Measurements from ENCODE around the gene KCNMA1. TPM values are rescaled to one million over a fixed set of nuclear protein-coding genes. Genes with fewer than 3 reads are reported as not detected.
"Not testable (repeated sequence)": the region's sequence is repeated elsewhere in the genome, so short reads cannot be mapped to it uniquely, and the experiment has no call there.

The KCNMA1 gene
- total RNA-seq, 1 donor from 2014 or later = 94.3 TPM

DNA sequence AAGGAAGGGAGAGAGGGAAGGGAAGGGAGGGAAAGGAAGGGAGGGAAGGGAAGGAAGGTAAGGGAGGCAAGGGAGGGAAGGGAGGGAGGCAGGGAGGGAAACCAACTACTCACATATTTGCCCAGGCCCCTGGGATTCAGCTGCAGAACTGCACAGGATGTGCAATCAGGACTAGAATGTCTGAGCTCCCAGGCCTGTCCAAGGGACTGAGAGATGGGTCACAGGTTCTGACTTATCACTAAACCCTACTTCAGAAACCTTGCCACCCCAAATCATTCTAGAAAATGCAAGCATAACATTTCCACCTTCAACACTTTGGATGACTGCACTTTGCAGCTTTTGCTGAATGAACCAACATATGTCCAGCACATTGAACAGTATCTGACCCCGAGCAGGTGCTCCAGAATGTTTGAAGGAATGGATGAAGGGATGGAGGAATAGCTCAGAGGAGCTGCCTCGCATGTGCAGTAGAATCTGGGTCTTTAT lies 245.3 kb downstream of the KCNMA1 start:
- H3K27ac ChIP-seq = peak overlapping the region; percentile 71
- no peaks in the 10 kb centered on the region for H3K36me3 ChIP-seq
- no peak overlapping the region for H3K4me3 ChIP-seq
- TF ChIP-seq POLR2A (IDR thresholded peaks at IDR 0.05) (no peak), POLR2AphosphoS5 (IDR thresholded peaks at IDR 0.05; ENCODE audit: insufficient read depth in 1 of 2, low read depth in 1 of 2) (no peak)
- TF ChIP-seq, protein P1, sequence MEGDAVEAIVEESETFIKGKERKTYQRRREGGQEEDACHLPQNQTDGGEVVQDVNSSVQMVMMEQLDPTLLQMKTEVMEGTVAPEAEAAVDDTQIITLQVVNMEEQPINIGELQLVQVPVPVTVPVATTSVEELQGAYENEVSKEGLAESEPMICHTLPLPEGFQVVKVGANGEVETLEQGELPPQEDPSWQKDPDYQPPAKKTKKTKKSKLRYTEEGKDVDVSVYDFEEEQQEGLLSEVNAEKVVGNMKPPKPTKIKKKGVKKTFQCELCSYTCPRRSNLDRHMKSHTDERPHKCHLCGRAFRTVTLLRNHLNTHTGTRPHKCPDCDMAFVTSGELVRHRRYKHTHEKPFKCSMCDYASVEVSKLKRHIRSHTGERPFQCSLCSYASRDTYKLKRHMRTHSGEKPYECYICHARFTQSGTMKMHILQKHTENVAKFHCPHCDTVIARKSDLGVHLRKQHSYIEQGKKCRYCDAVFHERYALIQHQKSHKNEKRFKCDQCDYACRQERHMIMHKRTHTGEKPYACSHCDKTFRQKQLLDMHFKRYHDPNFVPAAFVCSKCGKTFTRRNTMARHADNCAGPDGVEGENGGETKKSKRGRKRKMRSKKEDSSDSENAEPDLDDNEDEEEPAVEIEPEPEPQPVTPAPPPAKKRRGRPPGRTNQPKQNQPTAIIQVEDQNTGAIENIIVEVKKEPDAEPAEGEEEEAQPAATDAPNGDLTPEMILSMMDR (IDR thresholded peaks at IDR 0.05) = no peak
- DNase-seq (ENCODE audit: extremely low spot score in 2 of 2) = no peak
- H3K27me3 ChIP-seq = no peaks in the 10 kb centered on the region
- H3K9me3 ChIP-seq = no peaks in the 10 kb centered on the region
- H3K4me1 ChIP-seq = peaks cover 41% of the 10 kb centered on the region
- intact Hi-C loops (cut with DNase I) = loop anchor here (10.0 kb wide), 1 partner anchor 217 kb away; no protein-coding TSS in a partner anchor

DNA sequence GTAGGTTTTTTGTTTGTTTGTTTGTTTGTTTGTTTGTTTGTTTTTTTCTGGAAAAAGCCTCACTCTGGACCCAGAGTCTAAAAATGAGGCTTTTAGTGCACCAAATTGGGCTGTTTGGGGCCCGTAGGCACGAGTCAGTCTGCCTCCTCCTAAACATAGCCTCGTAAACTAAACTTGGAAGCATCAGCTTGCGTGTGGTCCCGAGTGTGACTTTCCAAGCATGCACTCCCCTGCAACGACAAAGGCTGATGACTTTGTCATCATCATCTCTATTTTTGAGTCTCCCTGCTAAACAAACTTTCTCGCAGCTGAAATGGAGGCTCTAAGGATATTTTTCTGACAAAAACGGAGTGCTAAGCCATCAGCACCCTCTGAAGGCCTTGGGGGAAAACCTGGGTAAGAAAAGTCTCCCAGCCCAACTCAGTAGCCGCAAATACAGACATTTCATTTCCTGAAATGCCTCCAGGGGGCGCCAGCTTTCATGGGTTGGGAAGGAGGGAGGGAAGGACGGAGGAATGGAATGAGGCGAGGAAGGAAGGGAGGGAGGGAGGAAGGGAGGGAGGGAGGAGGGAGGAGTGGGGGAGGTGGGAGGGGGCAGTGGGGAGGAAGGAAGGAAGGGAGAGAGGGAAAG lies 245.9 kb downstream of the KCNMA1 start:
- H3K27ac ChIP-seq = peak overlapping the region; percentile 71
- no peak overlapping the region for H3K4me3 ChIP-seq
- TF ChIP-seq POLR2AphosphoS5 (IDR thresholded peaks at IDR 0.05; ENCODE audit: insufficient read depth in 1 of 2, low read depth in 1 of 2) (peak in 1 of 2 donors; percentile 18), POLR2A (IDR thresholded peaks at IDR 0.05) (no peak)
- TF ChIP-seq, protein P1 (IDR thresholded peaks at IDR 0.05) = peak; percentile 26 to 54 (median 34)
- no peaks in the 10 kb centered on the region for H3K9me3 ChIP-seq
- intact Hi-C loops (cut with DNase I) = loop anchor here (2.0 to 10.0 kb wide), 2 partner anchors 217 to 249 kb away; no protein-coding TSS in a partner anchor
- no peaks in the 10 kb centered on the region for H3K27me3 ChIP-seq
- no peaks in the 10 kb centered on the region for H3K36me3 ChIP-seq
- DNase-seq (ENCODE audit: extremely low spot score in 2 of 2) = no peak
- peaks cover 42% of the 10 kb centered on the region for H3K4me1 ChIP-seq

DNA sequence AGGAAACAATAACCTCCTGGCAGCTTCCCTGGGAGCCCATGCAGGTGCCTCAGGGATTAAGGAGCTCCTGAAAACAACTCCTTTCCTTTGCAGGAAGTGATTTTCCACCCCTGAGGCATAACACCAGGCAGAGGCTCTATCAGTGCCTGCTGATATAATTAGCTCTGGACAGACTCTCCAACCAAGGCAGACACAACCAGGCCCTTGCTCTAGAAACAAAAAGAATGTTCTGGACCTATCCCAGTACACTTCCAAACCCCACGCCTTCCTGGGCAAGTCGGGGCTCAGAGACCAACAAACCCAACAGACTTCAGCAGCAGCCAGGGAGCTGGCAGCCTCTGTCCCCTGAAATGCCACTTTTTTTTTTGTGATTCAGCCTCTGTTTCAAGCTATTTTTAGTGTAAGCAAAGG lies 247.1 kb downstream of the KCNMA1 start:
- H3K4me3 ChIP-seq = no peak overlapping the region
- H3K27ac ChIP-seq = peak overlapping the region; percentile 71
- H3K27me3 ChIP-seq = no peaks in the 10 kb centered on the region
- intact Hi-C loops (cut with DNase I) = loop anchor here (2.0 to 10.0 kb wide), 2 partner anchors 216 to 250 kb away; no protein-coding TSS in a partner anchor
- TF ChIP-seq, protein P1 (IDR thresholded peaks at IDR 0.05) = no peak
- TF ChIP-seq POLR2AphosphoS5 (IDR thresholded peaks at IDR 0.05; ENCODE audit: insufficient read depth in 1 of 2, low read depth in 1 of 2) = no peak
- no peak for TF ChIP-seq POLR2A (IDR thresholded peaks at IDR 0.05)
- H3K36me3 ChIP-seq = no peaks in the 10 kb centered on the region
- no peaks in the 10 kb centered on the region for H3K9me3 ChIP-seq
- H3K4me1 ChIP-seq = peaks cover 49% of the 10 kb centered on the region
- DNase-seq (ENCODE audit: extremely low spot score in 2 of 2) = no peak

DNA sequence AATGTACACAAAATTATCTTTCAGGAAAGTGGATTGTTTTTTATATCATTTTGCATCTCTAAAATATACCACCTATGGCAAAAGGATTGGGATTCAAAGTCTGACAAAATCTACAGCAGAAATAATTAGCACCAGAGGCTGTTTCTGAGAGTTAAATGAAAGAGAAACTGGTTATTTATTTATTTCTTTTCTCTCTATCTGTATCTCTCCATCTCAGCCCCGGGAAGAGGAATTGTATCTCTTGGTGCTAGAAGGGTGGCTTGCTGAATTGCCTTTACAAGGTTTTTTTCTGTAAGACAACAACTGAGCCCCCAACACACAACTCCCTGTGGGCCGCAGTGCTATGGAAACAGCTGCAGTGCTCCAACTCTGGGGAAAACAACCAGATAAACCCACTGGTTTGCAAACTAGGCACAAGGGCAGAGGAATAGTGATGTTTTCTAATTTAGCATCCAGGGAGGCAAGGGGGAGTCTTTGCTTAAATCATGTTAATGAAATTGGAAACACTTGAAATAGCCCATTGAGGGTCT lies 249.0 kb downstream of the KCNMA1 start:
- intact Hi-C loops (cut with DNase I) = no loop called here
- Histone ChIP-seq H3K27ac (no peak overlapping the region), H3K4me3 (no peak overlapping the region), H3K27me3 (no peaks in the 10 kb centered on the region), H3K36me3 (no peaks in the 10 kb centered on the region), H3K9me3 (no peaks in the 10 kb centered on the region), H3K4me1 (peaks cover 45% of the 10 kb centered on the region)
- TF ChIP-seq POLR2AphosphoS5 (IDR thresholded peaks at IDR 0.05; ENCODE audit: insufficient read depth in 1 of 2, low read depth in 1 of 2) (no peak), POLR2A (IDR thresholded peaks at IDR 0.05) (no peak)
- TF ChIP-seq, protein P1 (IDR thresholded peaks at IDR 0.05) = no peak
- no peak for DNase-seq (ENCODE audit: extremely low spot score in 2 of 2)

DNA sequence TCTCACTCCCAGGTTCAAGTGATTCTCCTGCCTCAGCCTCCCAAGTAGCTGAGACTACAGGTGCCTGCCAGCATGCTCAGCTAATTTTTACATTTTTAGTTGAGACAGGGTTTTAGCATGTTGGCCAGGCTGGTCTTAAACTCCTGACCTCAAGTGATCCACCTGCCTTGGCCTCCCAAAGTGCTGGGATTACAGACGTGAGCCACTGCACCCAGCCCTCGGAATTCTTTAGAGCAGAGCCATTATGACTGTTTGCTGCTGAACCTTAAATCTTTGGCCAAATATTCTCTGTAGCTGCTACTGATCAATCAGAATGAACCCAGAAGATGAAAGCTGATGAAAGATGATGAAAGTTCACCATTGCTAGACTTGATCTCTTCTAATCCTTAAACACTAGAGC lies 249.9 kb downstream of the KCNMA1 start:
- intact Hi-C loops (cut with DNase I); H3K4me3 ChIP-seq; H3K9me3 ChIP-seq; H3K27me3 ChIP-seq; DNase-seq (ENCODE audit: extremely low spot score in 2 of 2); H3K27ac ChIP-seq; H3K36me3 ChIP-seq: not testable (repeated sequence)
- H3K4me1 ChIP-seq = peaks cover 36% of the 10 kb centered on the region

Measured in vagina (tissue), 2 donors.